Measurements from ENCODE around the gene SLC24A3. TPM values are rescaled to one million over a fixed set of nuclear protein-coding genes. Genes with fewer than 3 reads are reported as not detected.

SLC24A3 gene
- total RNA-seq, 1 donor from 2014 or later = 0.79 TPM

DNA sequence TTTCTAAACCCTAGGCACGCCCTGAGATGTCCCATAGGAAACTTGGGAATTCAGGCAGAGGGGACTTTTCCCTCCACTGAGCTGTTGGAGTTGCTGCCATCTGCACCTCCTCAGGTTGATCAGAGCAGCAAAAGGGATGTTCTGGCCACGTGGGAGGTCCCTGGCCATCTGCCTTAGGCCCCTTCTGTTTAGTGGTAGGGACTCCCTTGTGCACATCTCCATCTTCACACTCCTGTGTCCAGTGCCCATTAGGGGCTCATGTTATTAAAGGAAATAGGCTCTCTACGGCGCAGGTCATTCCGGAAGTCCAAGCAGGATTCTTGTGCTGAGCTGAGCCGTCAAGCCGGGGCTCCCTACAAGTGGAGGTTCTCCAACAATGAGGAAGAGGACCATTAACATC, 307.8 kb downstream of the SLC24A3 start:
- H3K4me2 ChIP-seq (ENCODE audit: low read length) = no peak overlapping the region
- H3K9ac ChIP-seq (ENCODE audit: low read length) = no peak overlapping the region
- H3K4me1 ChIP-seq (ENCODE audit: insufficient read depth, low read length) = no peaks in the 10 kb centered on the region
- DNase-seq (ENCODE audit: low read depth) (no peak), FAIRE-seq (no peak)
- Mint-ChIP-seq H3K27me3 (ENCODE audit: low read depth, unreplicated experiment) (peaks cover 34% of the 10 kb centered on the region), H3K4me1 (ENCODE audit: low read depth, unreplicated experiment) (no peaks in the 10 kb centered on the region), H3K4me3 (ENCODE audit: unreplicated experiment) (no peak overlapping the region), H3K36me3 (ENCODE audit: low read depth, unreplicated experiment) (no peaks in the 10 kb centered on the region), H3K27ac (ENCODE audit: unreplicated experiment) (no peak overlapping the region), H3K9me3 (ENCODE audit: unreplicated experiment) (peaks cover 4% of the 10 kb centered on the region)
- H2AFZ ChIP-seq (ENCODE audit: low read depth, low read length) = no peak overlapping the region
- H3K9me3 ChIP-seq (ENCODE audit: insufficient read depth, low read depth, low read length) = peaks cover 5% of the 10 kb centered on the region
- H3K27ac ChIP-seq (ENCODE audit: low read depth, low read length) = no peak overlapping the region
- H3K4me3 ChIP-seq (ENCODE audit: insufficient read depth, low read depth, low read length) = no peak overlapping the region
- H3K36me3 ChIP-seq (ENCODE audit: insufficient read depth, low read length) = no peaks in the 10 kb centered on the region
- H3K27me3 ChIP-seq (ENCODE audit: insufficient read depth, low read length) = no peaks in the 10 kb centered on the region
- TF ChIP-seq EZH2 (IDR thresholded peaks at IDR 0.05; ENCODE audit: insufficient read depth, low read length) = no peak
- TF ChIP-seq, protein P1, sequence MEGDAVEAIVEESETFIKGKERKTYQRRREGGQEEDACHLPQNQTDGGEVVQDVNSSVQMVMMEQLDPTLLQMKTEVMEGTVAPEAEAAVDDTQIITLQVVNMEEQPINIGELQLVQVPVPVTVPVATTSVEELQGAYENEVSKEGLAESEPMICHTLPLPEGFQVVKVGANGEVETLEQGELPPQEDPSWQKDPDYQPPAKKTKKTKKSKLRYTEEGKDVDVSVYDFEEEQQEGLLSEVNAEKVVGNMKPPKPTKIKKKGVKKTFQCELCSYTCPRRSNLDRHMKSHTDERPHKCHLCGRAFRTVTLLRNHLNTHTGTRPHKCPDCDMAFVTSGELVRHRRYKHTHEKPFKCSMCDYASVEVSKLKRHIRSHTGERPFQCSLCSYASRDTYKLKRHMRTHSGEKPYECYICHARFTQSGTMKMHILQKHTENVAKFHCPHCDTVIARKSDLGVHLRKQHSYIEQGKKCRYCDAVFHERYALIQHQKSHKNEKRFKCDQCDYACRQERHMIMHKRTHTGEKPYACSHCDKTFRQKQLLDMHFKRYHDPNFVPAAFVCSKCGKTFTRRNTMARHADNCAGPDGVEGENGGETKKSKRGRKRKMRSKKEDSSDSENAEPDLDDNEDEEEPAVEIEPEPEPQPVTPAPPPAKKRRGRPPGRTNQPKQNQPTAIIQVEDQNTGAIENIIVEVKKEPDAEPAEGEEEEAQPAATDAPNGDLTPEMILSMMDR (IDR thresholded peaks at IDR 0.05; ENCODE audit: insufficient read depth, low read depth, low read length) = no peak
- no peaks in the 10 kb centered on the region for H3K79me2 ChIP-seq (ENCODE audit: insufficient read depth, low read length)
- no peaks in the 10 kb centered on the region for H4K20me1 ChIP-seq (ENCODE audit: insufficient read depth, low read length)

- no peak for FAIRE-seq
- no peak overlapping the region for H3K4me2 ChIP-seq (ENCODE audit: low read length)
- no peak overlapping the region for H3K4me3 Mint-ChIP-seq (ENCODE audit: unreplicated experiment)
These were observed 309.8 kb downstream of the SLC24A3 start for GRCh38 chr20:19522071-19522801.

More at GRCh38 chr20:19522071-19522801, 309.8 kb downstream of the SLC24A3 start:
- Mint-ChIP-seq H3K36me3 (ENCODE audit: low read depth, unreplicated experiment) (no peaks in the 10 kb centered on the region), H3K27ac (ENCODE audit: unreplicated experiment) (no peak overlapping the region), H3K27me3 (ENCODE audit: low read depth, unreplicated experiment) (peaks cover 34% of the 10 kb centered on the region), H3K4me1 (ENCODE audit: low read depth, unreplicated experiment) (no peaks in the 10 kb centered on the region), H3K9me3 (ENCODE audit: unreplicated experiment) (peaks cover 4% of the 10 kb centered on the region)
- Histone ChIP-seq H3K27me3 (ENCODE audit: insufficient read depth, low read length) (no peaks in the 10 kb centered on the region), H4K20me1 (ENCODE audit: insufficient read depth, low read length) (no peaks in the 10 kb centered on the region), H3K9me3 (ENCODE audit: insufficient read depth, low read depth, low read length) (no peaks in the 10 kb centered on the region), H3K9ac (ENCODE audit: low read length) (no peak overlapping the region), H3K79me2 (ENCODE audit: insufficient read depth, low read length) (no peaks in the 10 kb centered on the region), H2AFZ (ENCODE audit: low read depth, low read length) (no peak overlapping the region), H3K36me3 (ENCODE audit: insufficient read depth, low read length) (no peaks in the 10 kb centered on the region), H3K4me3 (ENCODE audit: insufficient read depth, low read depth, low read length) (no peak overlapping the region), H3K4me1 (ENCODE audit: insufficient read depth, low read length) (no peaks in the 10 kb centered on the region), H3K27ac (ENCODE audit: low read depth, low read length) (no peak overlapping the region)
- TF ChIP-seq, protein P1 (IDR thresholded peaks at IDR 0.05; ENCODE audit: insufficient read depth, low read depth, low read length) = no peak
- no peak for TF ChIP-seq EZH2 (IDR thresholded peaks at IDR 0.05; ENCODE audit: insufficient read depth, low read length)
- DNase-seq (ENCODE audit: low read depth) = no peak

Data from astrocyte (in vitro differentiated cells and primary cell).